ENCODE results near the gene ICAM2. TPM values are rescaled to one million over a fixed set of nuclear protein-coding genes. Genes with fewer than 3 reads are reported as not detected.

The ICAM2 gene
- total and polyA plus RNA-seq, 2 donors (not counting 3 experiments of a cell fraction or from before 2014, with no cell fraction given) = 586 to 2,377 TPM

DNA sequence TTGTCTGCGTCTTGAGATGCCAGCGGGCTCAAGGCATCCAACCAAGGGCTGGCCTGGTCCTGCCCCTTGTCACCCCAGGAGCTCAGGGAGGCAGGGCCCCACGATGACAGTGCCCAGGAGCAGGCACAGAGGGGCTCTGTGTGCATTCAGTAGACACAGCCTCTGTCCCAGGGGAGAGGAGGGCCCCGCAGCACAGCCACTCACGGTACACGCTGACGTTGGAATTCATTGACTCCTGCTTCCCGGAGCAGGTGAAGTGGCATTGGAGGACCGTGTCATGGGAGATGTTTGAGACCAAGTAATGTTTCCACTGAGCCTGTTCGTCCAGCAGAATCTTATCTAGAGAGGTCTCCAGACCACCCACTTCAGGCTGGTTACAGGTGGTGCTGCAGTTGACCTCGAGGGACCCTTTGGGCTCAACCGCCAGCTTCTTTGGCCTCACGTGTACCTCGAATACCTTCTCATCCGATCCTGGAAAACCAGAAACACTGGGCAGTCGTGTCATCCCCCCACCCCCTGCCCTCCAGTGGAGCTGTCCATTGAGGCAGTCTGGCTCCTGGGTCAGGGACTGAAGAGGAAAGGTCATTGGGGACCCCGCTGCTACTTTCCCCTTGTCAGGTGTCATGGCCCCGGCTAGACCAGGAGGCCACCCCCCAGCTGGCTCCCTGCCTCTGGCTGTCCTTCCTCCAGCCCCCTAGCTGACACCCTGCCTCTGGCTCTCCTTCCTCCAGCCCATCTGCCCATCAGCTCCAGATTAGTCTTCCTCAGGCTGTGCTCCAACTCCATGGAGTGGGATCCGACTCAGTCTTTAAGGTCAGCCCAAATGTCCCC lies 15.3 kb downstream of the ICAM2 start:
- peak overlapping the region; percentile 66 to 87 (median 73) for H3K4me3 ChIP-seq (replicated peaks in 1 of 3; ENCODE audit: insufficient read depth in 1 of 3, low read depth in 1 of 3, low read length in 3 of 3)
- H3K36me3 ChIP-seq (ENCODE audit: control insufficient read depth in 2 of 2, extremely low read depth in 1 of 2, insufficient read depth in 2 of 2, low read length in 2 of 2) = peaks cover 26 to 29% of the 10 kb centered on the region in 2 experiments
- H3K79me2 ChIP-seq (ENCODE audit: control insufficient read depth, insufficient read depth, low read length) = peaks cover 51% of the 10 kb centered on the region
- no peaks in the 10 kb centered on the region for H3K9me1 ChIP-seq (replicated peaks; ENCODE audit: control insufficient read depth, extremely low read depth, insufficient read depth, low read length)
- TF ChIP-seq POLR2A (IDR thresholded peaks at IDR 0.05; ENCODE audit: low read depth, low read length) (peak; percentile 51), JUN (IDR thresholded peaks at IDR 0.05; ENCODE audit: borderline replicate concordance, insufficient read depth, insufficient read length, low read depth) (no peak)
- H3K27me3 ChIP-seq (ENCODE audit: control insufficient read depth in 2 of 2, insufficient read depth in 2 of 2, low read length in 2 of 2) = no peaks in the 10 kb centered on the region
- peak overlapping the region; percentile 91 for H3K27ac ChIP-seq (ENCODE audit: insufficient read depth, low read depth, low read length)
- H3K9ac ChIP-seq (replicated peaks; ENCODE audit: extremely low read depth, insufficient read depth, low read length) = peak overlapping the region; percentile 91
- intact Hi-C loops (cut with micrococcal nuclease) (no loop called here), dilution Hi-C loops (cut with MboI; ENCODE audit: extremely low pct_ligation_motif_present, low sequenced_read_pairs) (no loop called here)
- no peaks in the 10 kb centered on the region for H4K20me1 ChIP-seq (replicated peaks; ENCODE audit: control insufficient read depth, extremely low read depth, insufficient read depth, low read length)
- no peak overlapping the region for H2AFZ ChIP-seq (ENCODE audit: low read depth, low read length)
- POLR2A ChIA-PET = interaction anchor here (0.6 to 3.1 kb wide), 3 partner anchors 12 to 21 kb away, joined by 3 to 32 read pairs (median 3); partner anchors contain the start of gene ICAM2
- no peaks in the 10 kb centered on the region for H3K9me3 ChIP-seq (replicated peaks; ENCODE audit: control insufficient read depth, insufficient read depth, low read length)
- no TSS peak for BruUV-seq (replicated peaks)
- H3K4me2 ChIP-seq (ENCODE audit: insufficient read depth, low read length) = peak overlapping the region; percentile 91
- peaks cover 79% of the 10 kb centered on the region for H3K4me1 ChIP-seq (ENCODE audit: control insufficient read depth, extremely low read depth, insufficient read depth, low read length)
- DNase-seq (ENCODE audit: low read depth, low spot score) (no peak), FAIRE-seq (peak; percentile 21)
- CTCF ChIA-PET = interaction anchor here (0.7 to 6.8 kb wide), 8 partner anchors 14 to 128 kb away, joined by 3 to 140 read pairs (median 10); partner anchors contain the start of gene ICAM2

DNA sequence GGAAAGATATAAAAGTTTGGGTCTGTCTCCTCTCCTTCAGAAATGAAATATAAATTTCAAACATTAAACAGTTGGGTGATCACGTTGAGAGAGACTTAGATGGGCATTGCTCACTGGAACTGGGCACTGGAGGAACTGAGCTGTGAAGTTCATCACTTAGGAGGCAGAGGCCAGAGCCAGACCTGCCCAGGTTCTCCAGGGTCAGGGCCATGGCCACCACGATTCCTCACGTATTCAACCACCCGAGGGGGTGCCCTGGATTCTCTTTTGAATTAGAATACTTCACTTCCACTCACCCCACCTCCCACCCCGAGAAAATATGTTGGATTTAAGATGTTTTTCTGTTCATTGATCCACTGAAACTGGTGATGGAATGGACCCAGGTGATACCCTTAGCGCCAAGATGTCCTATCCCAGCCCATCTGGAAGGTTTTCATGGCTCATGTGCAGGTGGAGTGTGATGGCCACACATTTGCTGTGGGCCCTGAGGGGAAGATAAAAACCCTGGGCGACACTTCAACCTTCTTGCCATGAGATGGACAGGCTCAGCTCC lies 16.1 kb downstream of the ICAM2 start:
- POLR2A ChIA-PET = interaction anchor here (3.1 kb wide), 1 partner anchor 13 kb away, joined by 32 read pairs; no protein-coding TSS in a partner anchor
- Histone ChIP-seq H3K4me2 (ENCODE audit: insufficient read depth, low read length) (peak overlapping the region; percentile 91), H3K4me1 (ENCODE audit: control insufficient read depth, extremely low read depth, insufficient read depth, low read length) (peaks cover 70% of the 10 kb centered on the region), H3K9me1 (replicated peaks; ENCODE audit: control insufficient read depth, extremely low read depth, insufficient read depth, low read length) (no peaks in the 10 kb centered on the region), H3K79me2 (ENCODE audit: control insufficient read depth, insufficient read depth, low read length) (peaks cover 51% of the 10 kb centered on the region), H3K9ac (replicated peaks; ENCODE audit: extremely low read depth, insufficient read depth, low read length) (no peak overlapping the region), H3K9me3 (replicated peaks; ENCODE audit: control insufficient read depth, insufficient read depth, low read length) (no peaks in the 10 kb centered on the region), H3K27ac (ENCODE audit: insufficient read depth, low read depth, low read length) (peak overlapping the region; percentile 91), H2AFZ (ENCODE audit: low read depth, low read length) (no peak overlapping the region), H3K27me3 (ENCODE audit: control insufficient read depth in 2 of 2, insufficient read depth in 2 of 2, low read length in 2 of 2) (no peaks in the 10 kb centered on the region), H3K4me3 (replicated peaks in 1 of 3; ENCODE audit: insufficient read depth in 1 of 3, low read depth in 1 of 3, low read length in 3 of 3) (peak overlapping the region in 2 of 3 experiments; percentile 66 to 87), H3K36me3 (ENCODE audit: control insufficient read depth in 2 of 2, extremely low read depth in 1 of 2, insufficient read depth in 2 of 2, low read length in 2 of 2) (peaks cover 26 to 29% of the 10 kb centered on the region in 2 experiments), H4K20me1 (replicated peaks; ENCODE audit: control insufficient read depth, extremely low read depth, insufficient read depth, low read length) (no peaks in the 10 kb centered on the region)
- no TSS peak for BruUV-seq (replicated peaks)
- no peak for TF ChIP-seq GATA2 (IDR thresholded peaks at IDR 0.05; ENCODE audit: insufficient read depth, insufficient read length, low read depth, low read length)
- TF ChIP-seq POLR2A (IDR thresholded peaks at IDR 0.05; ENCODE audit: low read depth, low read length) = peak; percentile 29
- intact Hi-C loops (cut with micrococcal nuclease) (no loop called here), dilution Hi-C loops (cut with MboI; ENCODE audit: extremely low pct_ligation_motif_present, low sequenced_read_pairs) (no loop called here)
- CTCF ChIA-PET = interaction anchor here (0.7 to 6.8 kb wide), 4 partner anchors 15 to 129 kb away, joined by 4 to 140 read pairs (median 54); partner anchors contain the start of gene ICAM2
- no peak for FAIRE-seq
- DNase-seq (ENCODE audit: low read depth, low spot score) = no peak
